ENCODE results near the gene ACVR1C. TPM values are rescaled to one million over a fixed set of nuclear protein-coding genes. Genes with fewer than 3 reads are reported as not detected.

ACVR1C gene
- total RNA-seq, 1 donor from 2014 or later, result 0.23 TPM

GRCh38 chr2:157657101-157657500 lies 28.4 kb upstream of the ACVR1C start:
- no peak for TF ChIP-seq CTCF (conservative IDR thresholded peaks at IDR 0.05; ENCODE audit: low read depth, low read length)
- no peak for DNase-seq (ENCODE audit: low read depth)
- H3K4me3 ChIP-seq (ENCODE audit: low read depth, low read length), result no peak overlapping the region

GRCh38 chr2:157644776-157645175 lies 16.1 kb upstream of the ACVR1C start:
- TF ChIP-seq CTCF (conservative IDR thresholded peaks at IDR 0.05; ENCODE audit: low read depth, low read length), result no peak

GRCh38 chr2:157631861-157632260 lies 3.2 kb upstream of the ACVR1C start:
- no peak for DNase-seq (ENCODE audit: low read depth)
- no peak overlapping the region for H3K4me3 ChIP-seq (ENCODE audit: low read depth, low read length)
- TF ChIP-seq CTCF (conservative IDR thresholded peaks at IDR 0.05; ENCODE audit: low read depth, low read length), result no peak

More at GRCh38 chr2:157644776-157645175, 16.1 kb upstream of the ACVR1C start:
- no peak for DNase-seq (ENCODE audit: low read depth)
- H3K4me3 ChIP-seq (ENCODE audit: low read depth, low read length), result no peak overlapping the region

- no peak for DNase-seq (ENCODE audit: low read depth)
- peak overlapping the region; percentile 57 for H3K4me3 ChIP-seq (ENCODE audit: low read depth, low read length)
- TF ChIP-seq CTCF (conservative IDR thresholded peaks at IDR 0.05; ENCODE audit: low read depth, low read length), result no peak
These were observed 829 bp downstream of the ACVR1C start for GRCh38 chr2:157627594-157628476.

- no peak overlapping the region for H3K4me3 ChIP-seq (ENCODE audit: low read depth, low read length)
- DNase-seq (ENCODE audit: low read depth), result no peak
- TF ChIP-seq CTCF (conservative IDR thresholded peaks at IDR 0.05; ENCODE audit: low read depth, low read length), result no peak
These were observed 3.4 kb downstream of the ACVR1C start for GRCh38 chr2:157625296-157625695.

GRCh38 chr2:157620956-157621355 lies 7.7 kb downstream of the ACVR1C start:
- no peak for TF ChIP-seq CTCF (conservative IDR thresholded peaks at IDR 0.05; ENCODE audit: low read depth, low read length)
- no peak overlapping the region for H3K4me3 ChIP-seq (ENCODE audit: low read depth, low read length)
- no peak for DNase-seq (ENCODE audit: low read depth)

GRCh38 chr2:157611726-157612125 lies 16.9 kb downstream of the ACVR1C start:
- no peak overlapping the region for H3K4me3 ChIP-seq (ENCODE audit: low read depth, low read length)
- TF ChIP-seq CTCF (conservative IDR thresholded peaks at IDR 0.05; ENCODE audit: low read depth, low read length), result no peak
- DNase-seq (ENCODE audit: low read depth), result no peak
